Uterus (tissue), 4 donors: ENCODE data around the gene PITPNM3. TPM values are rescaled to one million over a fixed set of nuclear protein-coding genes. Genes with fewer than 3 reads are reported as not detected.

Source experiments
- DNase-seq, 2 donors: peaks; one replicate each; pipeline ENCODE4 v3.0.0-alpha.2; 2019 to 2020
- H3K27ac ChIP-seq, 2 donors: fragments of 200-600 bp; sonication (generic); 1 replicate in 1 of 2; 2 replicates in 1 of 2; pipeline ENCODE4 v1.5.1; 2016 to 2018
- H3K27me3 ChIP-seq, 2 donors: fragments of 200-600 bp; sonication (generic); one replicate each; pipeline ENCODE4 v1.5.1; 2018 to 2019; ENCODE audit warnings: control low read depth in 1 of 2
- H3K36me3 ChIP-seq, 2 donors: fragments of 200-600 bp; sonication (generic); one replicate each; pipeline ENCODE4 v1.5.1; 2019; ENCODE audit warnings: control low read depth in 1 of 2
- H3K4me1 ChIP-seq, 2 donors: fragments of 200-600 bp; sonication (generic); one replicate each; pipeline ENCODE4 v1.5.1; 2018 to 2019; ENCODE audit warnings: control low read depth in 1 of 2
- H3K4me3 ChIP-seq, 2 donors: fragments of 200-600 bp; sonication (generic); 1 replicate in 1 of 2; 2 replicates in 1 of 2; pipeline ENCODE4 v1.5.1; 2018 to 2019; ENCODE audit warnings: mild to moderate bottlenecking in 1 of 2
- H3K9me3 ChIP-seq, 2 donors: fragments of 200-600 bp; sonication (generic); one replicate each; pipeline ENCODE4 v1.5.1; 2019; ENCODE audit warnings: control low read depth in 1 of 2
- CTCF ChIP-seq, 4 experiments: fragments of 200-600 bp in 2 of 4; fragments of 450-650 bp in 2 of 4; sonication (generic) in 2 of 4; IDR thresholded peaks; one replicate each; pipeline ENCODE4 v1.5.1; 2016 to 2019; ENCODE audit warnings: antibody characterized with exemption in 4 of 4, mild to moderate bottlenecking in 2 of 4, moderate library complexity in 1 of 4
- POLR2A ChIP-seq, 2 donors: fragments of 450-650 bp; IDR thresholded peaks; one replicate each; pipeline ENCODE4 v1.6.1; 2016; ENCODE audit warnings: antibody characterized with exemption in 2 of 2, mild to moderate bottlenecking in 1 of 2, moderate library complexity in 1 of 2
- intact Hi-C: fragments of 100-400 bp; cut with DNase I; formaldehyde crosslinking; loops from one replicate; pipeline ENCODE4 v1.15.1; 2023; ENCODE audit warnings: low total_unique reads
- total RNA-seq, 4 donors: library from RNA; depleted of rRNA in 3 of 4; stranded (reverse); fragments of >200 nt in 3 of 4; gene quantifications; one replicate each; pipeline versions ENCODE4 v1.1.0 to v1.2.4, GENCODE V29; 2014 to 2023
- donor health status: DM: yes; HTN: yes; CAD: no.

PITPNM3 gene
- total RNA-seq, 4 donors from 2014 or later: 0.59 to 9.3 (median 6.1) TPM

DNA sequence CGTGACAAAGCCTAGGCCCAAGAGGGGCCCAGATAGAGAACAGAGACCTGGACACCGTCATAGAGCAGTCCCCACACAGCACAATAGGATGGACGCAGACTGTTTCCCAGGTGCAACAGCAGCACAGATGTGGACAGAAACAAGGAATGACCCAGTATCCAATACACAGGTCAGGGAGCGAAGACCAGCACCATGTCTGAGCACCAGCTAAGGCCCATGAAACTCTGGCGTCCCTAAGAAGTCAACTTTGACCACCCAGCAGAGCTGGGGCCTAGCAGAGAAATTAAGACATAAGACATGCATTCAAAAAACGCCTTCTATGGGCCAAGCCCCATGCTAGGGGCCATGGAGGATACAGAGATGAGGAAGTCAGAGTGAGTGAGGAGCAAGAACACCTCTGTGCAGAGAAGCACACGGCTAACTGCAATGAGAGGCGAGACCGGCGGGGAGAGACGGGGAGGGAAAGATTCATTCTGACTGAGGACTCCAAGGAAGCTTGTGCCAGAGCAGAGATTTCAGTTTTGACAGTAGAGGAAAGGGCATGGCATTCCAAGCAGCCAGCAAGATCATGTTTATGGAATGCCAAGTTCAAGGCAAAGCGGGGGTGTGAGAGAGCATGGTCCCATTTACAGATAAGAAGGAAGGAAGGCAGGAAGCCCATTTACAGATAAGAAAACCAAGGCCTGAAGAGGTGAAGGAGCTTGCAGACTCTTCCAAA is 50.8 kb downstream of the PITPNM3 start:
- H3K4me1 ChIP-seq: no peaks in the 10 kb centered on the region
- TF ChIP-seq CTCF (IDR thresholded peaks at IDR 0.05): no peak
- no peak for TF ChIP-seq POLR2A (IDR thresholded peaks at IDR 0.05)
- H3K9me3 ChIP-seq: no peaks in the 10 kb centered on the region

DNA sequence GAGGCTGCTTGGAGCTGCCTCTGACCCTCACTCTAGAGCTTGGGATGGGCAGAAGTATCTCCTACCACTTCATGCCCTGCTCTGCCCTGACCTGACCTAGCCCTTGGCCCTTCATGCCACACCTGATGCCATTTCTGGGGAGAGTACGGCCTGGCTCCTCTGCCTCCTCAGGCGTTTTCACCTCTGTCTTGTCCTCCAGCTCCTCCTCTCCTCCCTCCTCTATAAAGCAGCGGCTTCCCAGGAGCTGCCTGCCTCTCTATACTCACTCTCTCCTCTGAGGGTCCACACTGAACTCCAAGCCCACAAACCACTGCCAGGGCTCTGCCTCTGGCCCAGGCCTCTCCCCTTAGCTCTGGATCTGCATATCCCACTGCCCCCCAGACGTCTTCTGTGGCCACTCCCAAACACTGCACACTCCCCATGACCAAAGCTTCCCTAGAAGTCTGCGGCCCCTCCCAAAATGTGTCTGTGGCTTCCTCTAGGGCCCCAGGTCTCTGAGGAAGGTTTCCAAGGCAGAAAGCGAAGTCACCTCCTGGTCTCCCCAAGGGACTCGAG is 52.6 kb downstream of the PITPNM3 start:
- no peaks in the 10 kb centered on the region for H3K4me1 ChIP-seq
- intact Hi-C loops: no loop called here
- H3K27me3 ChIP-seq: no peaks in the 10 kb centered on the region
- H3K4me3 ChIP-seq: no peak overlapping the region
- no peak overlapping the region for H3K27ac ChIP-seq
- TF ChIP-seq POLR2A (IDR thresholded peaks at IDR 0.05) (no peak), CTCF (IDR thresholded peaks at IDR 0.05) (no peak)
- no peaks in the 10 kb centered on the region for H3K9me3 ChIP-seq
- no peaks in the 10 kb centered on the region for H3K36me3 ChIP-seq
- no peak for DNase-seq

More for the DNA sequence above, 50.8 kb downstream of the PITPNM3 start:
- Histone ChIP-seq H3K4me3 (no peak overlapping the region), H3K36me3 (no peaks in the 10 kb centered on the region), H3K27ac (no peak overlapping the region), H3K27me3 (no peaks in the 10 kb centered on the region)
- intact Hi-C loops: no loop called here
- no peak for DNase-seq

DNA sequence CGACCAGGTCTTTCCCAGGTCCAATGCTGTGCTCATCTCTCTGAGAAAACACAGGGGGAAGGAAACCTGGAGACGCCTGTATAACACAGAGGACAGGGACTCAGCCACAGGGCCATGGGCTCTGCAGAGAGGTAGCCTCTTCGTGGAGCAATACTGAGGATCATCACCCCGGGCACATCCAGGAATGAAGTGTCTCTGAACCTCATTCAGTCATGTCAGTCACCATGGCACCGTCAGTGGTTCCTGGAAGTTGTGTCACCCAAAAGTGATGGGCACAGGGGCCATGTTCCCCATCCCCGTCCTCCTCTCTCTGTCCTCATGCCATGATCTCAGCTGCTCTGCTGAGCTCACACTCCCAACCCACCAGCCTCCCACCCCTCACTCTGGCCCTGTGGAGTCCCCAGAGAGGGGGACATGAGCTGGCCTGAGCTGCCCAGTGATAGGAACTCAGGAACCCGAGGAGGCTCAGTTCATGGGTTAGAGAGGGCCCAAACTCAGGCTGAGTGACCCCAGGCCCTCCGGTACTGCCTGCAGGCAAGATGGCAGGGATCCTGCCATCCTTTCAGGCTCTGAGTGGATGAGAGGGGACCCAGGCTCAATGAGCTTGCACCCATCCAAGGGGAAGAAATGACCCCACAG is 53.4 kb downstream of the PITPNM3 start:
- Histone ChIP-seq H3K27me3 (no peaks in the 10 kb centered on the region), H3K36me3 (no peaks in the 10 kb centered on the region), H3K27ac (no peak overlapping the region), H3K4me3 (no peak overlapping the region), H3K4me1 (no peaks in the 10 kb centered on the region), H3K9me3 (no peaks in the 10 kb centered on the region)
- no peak for DNase-seq
- intact Hi-C loops: no loop called here
- TF ChIP-seq POLR2A (IDR thresholded peaks at IDR 0.05) (no peak), CTCF (IDR thresholded peaks at IDR 0.05) (no peak)

DNA sequence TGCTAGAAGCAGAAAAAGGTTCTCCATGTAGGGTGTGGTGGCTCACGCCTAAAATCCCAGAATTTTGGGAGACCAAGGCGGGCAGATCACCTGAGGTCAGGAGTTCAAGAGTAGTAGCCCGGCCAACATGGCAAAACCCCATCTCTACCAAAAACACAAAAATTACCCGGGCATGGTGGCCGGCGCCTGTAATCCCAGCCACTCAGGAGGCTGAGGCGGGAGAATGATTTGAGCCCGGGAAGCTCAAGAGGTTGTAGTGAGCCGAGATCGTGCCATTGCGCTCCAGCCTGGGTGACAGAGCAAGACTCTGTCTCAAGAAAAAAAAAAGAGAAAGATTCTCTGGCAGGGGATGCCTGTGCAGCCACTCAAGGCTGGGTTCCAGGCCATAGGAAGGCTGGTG is 54.2 kb downstream of the PITPNM3 start:
- Histone ChIP-seq H3K27me3 (no peaks in the 10 kb centered on the region), H3K36me3 (no peaks in the 10 kb centered on the region), H3K9me3 (no peaks in the 10 kb centered on the region), H3K4me3 (no peak overlapping the region), H3K27ac (no peak overlapping the region), H3K4me1 (no peaks in the 10 kb centered on the region)
- TF ChIP-seq POLR2A (IDR thresholded peaks at IDR 0.05): no peak
- no peak for TF ChIP-seq CTCF (IDR thresholded peaks at IDR 0.05)
- intact Hi-C loops: no loop called here
- no peak for DNase-seq

DNA sequence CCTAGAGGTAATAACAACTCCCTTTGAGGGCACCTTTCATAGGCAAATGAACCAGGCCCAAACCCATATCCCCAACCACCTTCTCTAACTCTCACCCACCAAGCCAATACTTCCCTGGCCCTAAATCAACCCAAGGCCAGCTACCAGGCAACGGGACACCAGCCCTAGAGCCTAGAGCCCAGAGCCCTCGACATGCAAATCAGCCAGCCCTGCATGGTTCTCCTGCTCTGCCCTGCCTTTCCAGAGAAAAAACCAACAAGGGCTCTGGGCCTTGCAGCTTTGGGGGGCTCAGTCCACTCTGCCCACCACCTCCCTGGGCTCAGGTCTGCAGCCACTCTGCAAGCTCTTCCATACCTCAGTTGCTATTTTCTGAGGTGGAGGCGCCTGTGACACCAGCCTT is 55.0 kb downstream of the PITPNM3 start:
- H3K27ac ChIP-seq: no peak overlapping the region
- no peaks in the 10 kb centered on the region for H3K36me3 ChIP-seq
- H3K27me3 ChIP-seq: no peaks in the 10 kb centered on the region
- DNase-seq: no peak
- TF ChIP-seq CTCF (IDR thresholded peaks at IDR 0.05): no peak
- TF ChIP-seq POLR2A (IDR thresholded peaks at IDR 0.05): no peak
- H3K4me3 ChIP-seq: no peak overlapping the region
- no peaks in the 10 kb centered on the region for H3K9me3 ChIP-seq
- no peaks in the 10 kb centered on the region for H3K4me1 ChIP-seq
- intact Hi-C loops: no loop called here
